GM23338 (cell line): ENCODE results near the gene KCNN3. TPM values are rescaled to one million over a fixed set of nuclear protein-coding genes. Genes with fewer than 3 reads are reported as not detected.
"Not testable (repeated sequence)": the region's sequence is repeated elsewhere in the genome, so short reads cannot be mapped to it uniquely, and the experiment has no call there.

Source experiments
- ATAC-seq: fragments of 200-7000 bp; cut with Tn5 transposase; 3 replicates; pipeline ENCODE4 v1.9.1; 2020
- DNase-seq: peaks from one replicate; pipeline ENCODE4 v3.0.0-alpha.2; 2015; ENCODE audit warnings: low spot score
- H2AFZ ChIP-seq: fragments of 200-600 bp; sonication (generic); 2 replicates; pipeline ENCODE4 v1.8.0; 2016; ENCODE audit warnings: antibody characterized with exemption, mild to moderate bottlenecking, moderate library complexity
- H3F3A ChIP-seq: fragments of 200-600 bp; sonication (generic); replicated peaks from 2 replicates; pipeline ENCODE4 v1.8.0; 2017; ENCODE audit warnings: antibody characterized with exemption, mixed run types, low read depth
- H3K27ac ChIP-seq: fragments of 200-600 bp; sonication (generic); 2 replicates; pipeline ENCODE4 v1.6.1; 2016; ENCODE audit warnings: low read depth
- H3K27me3 ChIP-seq: fragments of 200-600 bp; sonication (generic); 2 replicates; pipeline ENCODE4 v1.8.0; 2016; ENCODE audit warnings: mild to moderate bottlenecking, mixed run types, moderate library complexity; ENCODE audit not compliant: insufficient read depth
- H3K36me3 ChIP-seq: fragments of 200-600 bp; sonication (generic); 2 replicates; pipeline ENCODE4 v1.8.0; 2016; ENCODE audit warnings: mild to moderate bottlenecking; ENCODE audit not compliant: insufficient read depth
- H3K4me1 ChIP-seq: fragments of 200-600 bp; sonication (generic); 2 replicates; pipeline ENCODE4 v1.8.0; 2016; ENCODE audit warnings: mild to moderate bottlenecking, moderate library complexity; ENCODE audit not compliant: insufficient read depth
- H3K4me2 ChIP-seq: fragments of 200-600 bp; sonication (generic); 2 replicates; pipeline ENCODE4 v1.7.1; 2017; ENCODE audit warnings: mixed run types
- H3K4me3 ChIP-seq: fragments of 200-600 bp; sonication (generic); 2 replicates; pipeline ENCODE4 v1.6.1; 2016; ENCODE audit warnings: mixed run types
- H3K79me2 ChIP-seq: fragments of 200-600 bp; sonication (generic); replicated peaks from 2 replicates; pipeline ENCODE4 v1.8.0; 2017; ENCODE audit warnings: mild to moderate bottlenecking; ENCODE audit not compliant: insufficient read depth
- H3K9me2 ChIP-seq: fragments of 200-600 bp; sonication (generic); 2 replicates; pipeline ENCODE4 v1.8.0; 2017; ENCODE audit not compliant: insufficient read depth
- H4K20me1 ChIP-seq: fragments of 200-600 bp; sonication (generic); replicated peaks from 2 replicates; pipeline ENCODE4 v1.8.0; 2017; ENCODE audit warnings: mild to moderate bottlenecking; ENCODE audit not compliant: insufficient read depth
- H3K27ac Mint-ChIP-seq: 2 replicates; pipeline ENCODE4 v1.8.0; 2020; ENCODE audit warnings: inconsistent platforms, mild to moderate bottlenecking, moderate library complexity, mixed read lengths
- H3K27me3 Mint-ChIP-seq: 3 replicates; pipeline ENCODE4 v1.8.0; 2022; ENCODE audit warnings: low read depth, mild to moderate bottlenecking, moderate library complexity, mixed read lengths, inconsistent platforms; ENCODE audit not compliant: insufficient read depth, poor library complexity
- H3K36me3 Mint-ChIP-seq: 3 replicates; pipeline ENCODE4 v1.8.0; 2021; ENCODE audit warnings: low read depth, mild to moderate bottlenecking, inconsistent platforms, moderate library complexity, mixed read lengths
- H3K4me1 Mint-ChIP-seq: 3 replicates; pipeline ENCODE4 v1.8.0; 2020; ENCODE audit warnings: mild to moderate bottlenecking, inconsistent platforms, mixed read lengths
- H3K4me3 Mint-ChIP-seq: 3 replicates; pipeline ENCODE4 v1.8.0; 2021; ENCODE audit warnings: moderate library complexity, mild to moderate bottlenecking, inconsistent platforms, mixed read lengths
- H3K9me3 Mint-ChIP-seq: 3 replicates; pipeline ENCODE4 v1.8.0; 2020; ENCODE audit warnings: moderate library complexity, mild to moderate bottlenecking, inconsistent platforms, mixed read lengths
- EZH2 ChIP-seq: fragments of 200-600 bp; sonication (generic); IDR thresholded peaks from one replicate; pipeline ENCODE4 v1.8.0; 2017; ENCODE audit warnings: antibody characterized with exemption, mild to moderate bottlenecking, low read depth; ENCODE audit not compliant: unreplicated experiment
- JUNB ChIP-seq: IDR thresholded peaks from one replicate; pipeline ENCODE4 v1.6.1; 2016; ENCODE audit warnings: antibody characterized with exemption; ENCODE audit not compliant: unreplicated experiment
- NANOG ChIP-seq: IDR thresholded peaks from 2 replicates; pipeline ENCODE4 v1.6.1; 2016; ENCODE audit warnings: antibody characterized with exemption, borderline replicate concordance
- REST ChIP-seq: IDR thresholded peaks from one replicate; pipeline ENCODE4 v1.6.1; 2018; ENCODE audit warnings: antibody characterized with exemption; ENCODE audit not compliant: unreplicated experiment
- polyA plus RNA-seq: library from polyadenylated mRNA; unstranded; fragments of >200 nt; fragmentation: Nextera tagmentation; extraction: Ambion mirVana; gene quantifications from 2 replicates; pipeline ENCODE4 v1.2.1, GENCODE V29; 2016
- total RNA-seq: library from RNA; depleted of rRNA; stranded (reverse); fragments of >200 nt; shearing (Covaris generic); gene quantifications from 2 replicates; pipeline ENCODE4 v1.2.3, GENCODE V29; 2014

The KCNN3 gene
- total and polyA plus RNA-seq, 2 experiments from 2014 or later = 1.9 to 3.0 TPM

DNA sequence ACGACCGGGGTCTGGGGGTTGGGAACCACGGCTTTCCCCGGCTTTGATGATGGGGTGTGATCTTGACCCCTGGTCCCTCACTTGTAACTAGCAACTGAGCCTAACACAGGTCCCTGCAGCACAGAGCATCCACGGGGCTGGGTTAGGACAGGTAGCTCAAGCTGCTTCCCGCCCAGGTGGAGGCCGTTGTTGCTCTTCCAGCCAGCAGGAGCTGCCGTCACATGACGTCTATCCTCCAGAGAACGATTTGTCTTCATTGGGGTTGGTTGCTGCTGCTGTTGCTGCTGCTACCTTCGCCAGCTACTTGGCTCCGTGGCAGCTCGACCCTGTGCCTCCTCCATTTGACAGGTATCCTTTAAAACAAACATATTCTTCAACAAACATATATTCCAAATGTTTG lies 187.8 kb downstream of the KCNN3 start:
- DNase-seq (peak; percentile 58), ATAC-seq (peak; percentile 63)
- no peak overlapping the region for H3K4me2 ChIP-seq
- Mint-ChIP-seq H3K4me3 (no peak overlapping the region), H3K4me1 (peaks cover 2% of the 10 kb centered on the region; the same call in 1 of the 3 replicates), H3K9me3 (peaks cover 40% of the 10 kb centered on the region), H3K27me3 (no peaks in the 10 kb centered on the region), H3K36me3 (peaks cover 20% of the 10 kb centered on the region), H3K27ac (no peak overlapping the region)
- no peaks in the 10 kb centered on the region; the same call in 1 of the 2 replicates for H3K36me3 ChIP-seq
- no peaks in the 10 kb centered on the region for H4K20me1 ChIP-seq
- H3K27me3 ChIP-seq = no peaks in the 10 kb centered on the region
- no peak overlapping the region for H3K4me3 ChIP-seq
- no peaks in the 10 kb centered on the region for H3K4me1 ChIP-seq
- peak overlapping the region; percentile 14 for H2AFZ ChIP-seq
- H3F3A ChIP-seq = no peaks in the 10 kb centered on the region
- no peaks in the 10 kb centered on the region for H3K9me2 ChIP-seq
- TF ChIP-seq JUNB = no peak
- no peak for TF ChIP-seq NANOG
- TF ChIP-seq EZH2 = no peak
- TF ChIP-seq REST = no peak
- H3K27ac ChIP-seq = no peak overlapping the region
- H3K79me2 ChIP-seq = no peaks in the 10 kb centered on the region

DNA sequence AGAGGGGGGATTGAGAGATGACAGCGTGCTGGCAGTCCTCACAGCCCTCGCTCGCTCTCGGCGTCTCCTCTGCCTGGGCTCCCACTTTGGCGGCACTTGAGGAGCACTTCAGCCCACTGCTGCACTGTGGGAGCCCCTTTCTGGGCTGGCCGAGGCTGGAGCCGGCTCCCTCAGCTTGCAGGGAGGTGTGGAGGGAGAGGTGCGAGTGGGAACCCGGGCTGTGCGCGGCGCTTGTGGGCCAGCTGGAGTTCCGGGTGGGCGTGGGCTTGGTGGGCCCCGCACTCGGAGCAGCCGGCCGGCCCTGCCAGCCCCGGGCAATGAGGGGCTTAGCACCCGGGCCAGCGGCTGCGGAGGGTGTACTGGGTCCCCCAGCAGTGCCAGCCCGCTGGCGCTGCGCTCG lies 192.2 kb downstream of the KCNN3 start:
- peaks cover 48% of the 10 kb centered on the region for H3K9me3 Mint-ChIP-seq
- H3K4me1 ChIP-seq, H3K4me3 ChIP-seq, H3K27ac ChIP-seq, H3K36me3 ChIP-seq, H2AFZ ChIP-seq, H3K27ac Mint-ChIP-seq, H3K27me3 ChIP-seq, H3F3A ChIP-seq, H4K20me1 ChIP-seq, H3K79me2 ChIP-seq, H3K9me2 ChIP-seq, H3K4me3 Mint-ChIP-seq, ATAC-seq, H3K27me3 Mint-ChIP-seq, DNase-seq, H3K4me2 ChIP-seq: not testable (repeated sequence)
- peaks cover 14% of the 10 kb centered on the region for H3K4me1 Mint-ChIP-seq
- H3K36me3 Mint-ChIP-seq = peaks cover 30% of the 10 kb centered on the region

DNA sequence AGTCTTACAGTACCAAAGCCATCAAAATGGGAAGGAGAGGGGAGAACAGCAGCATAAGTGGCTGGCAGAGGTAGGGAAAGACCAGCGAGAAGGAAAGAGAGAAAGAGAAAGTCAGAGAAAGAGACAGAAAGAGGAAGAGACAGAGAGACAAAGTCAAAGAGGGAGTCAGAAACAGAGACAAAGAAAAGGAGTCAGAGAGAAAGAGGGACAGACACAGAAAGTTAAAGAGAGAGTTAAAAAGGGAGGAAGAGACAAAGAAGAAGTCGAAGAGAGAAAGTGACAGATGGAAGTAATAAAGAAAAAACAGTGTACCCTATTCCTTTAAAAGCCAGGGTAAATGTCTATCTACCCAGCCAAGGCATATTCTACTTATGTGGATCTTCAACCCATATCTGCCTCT lies 193.2 kb downstream of the KCNN3 start:
- H3F3A ChIP-seq, H3K27me3 ChIP-seq, H3K79me2 ChIP-seq, H3K4me3 ChIP-seq, H3K27me3 Mint-ChIP-seq, H3K27ac Mint-ChIP-seq, H3K27ac ChIP-seq, DNase-seq, H3K9me2 ChIP-seq, ATAC-seq, H3K4me1 ChIP-seq, H2AFZ ChIP-seq, H3K4me2 ChIP-seq, H3K36me3 ChIP-seq, H4K20me1 ChIP-seq, H3K4me3 Mint-ChIP-seq: not testable (repeated sequence)
- Mint-ChIP-seq H3K4me1 (peaks cover 21% of the 10 kb centered on the region), H3K9me3 (peaks cover 41% of the 10 kb centered on the region), H3K36me3 (peaks cover 30% of the 10 kb centered on the region)

DNA sequence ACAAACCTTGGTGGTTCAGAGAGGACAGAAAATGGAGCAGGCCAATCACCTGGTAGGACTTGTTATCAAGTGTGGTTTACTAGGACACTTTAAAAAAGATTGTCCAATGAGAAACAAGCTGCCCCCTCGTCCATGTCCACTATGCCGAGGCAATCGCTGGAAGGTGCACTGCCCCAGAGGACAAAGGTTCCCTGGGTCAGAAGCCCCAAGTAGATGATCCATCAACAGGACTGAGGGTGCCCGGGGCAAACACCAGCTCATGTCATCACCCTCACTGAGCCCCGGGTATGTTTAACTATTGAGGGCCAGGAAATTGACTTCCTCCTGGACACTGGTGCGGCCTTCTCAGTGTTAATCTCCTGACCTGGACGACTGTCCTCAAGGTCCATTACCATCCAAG lies 195.6 kb downstream of the KCNN3 start:
- H3K27ac Mint-ChIP-seq, H3K4me3 ChIP-seq, H2AFZ ChIP-seq, H3K36me3 ChIP-seq, H3K4me2 ChIP-seq, H3K9me2 ChIP-seq, H4K20me1 ChIP-seq, H3K4me3 Mint-ChIP-seq, H3K79me2 ChIP-seq, H3F3A ChIP-seq, H3K27ac ChIP-seq, H3K4me1 ChIP-seq, H3K27me3 ChIP-seq, DNase-seq, H3K27me3 Mint-ChIP-seq, ATAC-seq: not testable (repeated sequence)
- H3K36me3 Mint-ChIP-seq = peaks cover 21% of the 10 kb centered on the region
- peaks cover 23% of the 10 kb centered on the region for H3K9me3 Mint-ChIP-seq
- H3K4me1 Mint-ChIP-seq = peaks cover 19% of the 10 kb centered on the region

DNA sequence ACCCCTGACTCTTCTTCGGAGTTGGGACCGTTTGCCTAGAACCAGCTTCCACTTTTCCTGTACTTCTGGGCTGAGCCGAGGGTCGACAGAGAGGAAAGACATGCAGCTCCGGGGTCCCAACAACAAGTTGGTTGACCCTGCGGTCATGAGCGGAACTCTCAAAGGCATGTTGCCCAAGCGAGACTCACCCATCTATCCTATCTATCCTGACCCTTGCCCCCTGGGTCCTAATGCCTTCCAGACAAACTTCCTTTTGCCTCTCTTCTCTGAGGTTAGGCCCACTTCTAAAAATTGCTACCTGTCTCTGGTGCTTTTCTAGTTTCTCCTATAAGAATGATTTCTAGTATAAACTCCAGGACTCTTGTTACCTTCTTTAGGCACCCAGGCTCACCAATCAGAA lies 197.8 kb downstream of the KCNN3 start:
- not testable (repeated sequence) for H3K36me3 Mint-ChIP-seq, H3K27ac Mint-ChIP-seq, H3K4me2 ChIP-seq, H3K9me3 Mint-ChIP-seq, H3K79me2 ChIP-seq, ATAC-seq, H3K27ac ChIP-seq, H3K4me1 ChIP-seq, H3K36me3 ChIP-seq, H3K27me3 ChIP-seq, H3K4me3 Mint-ChIP-seq, H3K9me2 ChIP-seq, H4K20me1 ChIP-seq, H3K4me3 ChIP-seq, H2AFZ ChIP-seq, H3F3A ChIP-seq
- Mint-ChIP-seq H3K27me3 (peaks cover 11% of the 10 kb centered on the region), H3K4me1 (peaks cover 19% of the 10 kb centered on the region)
- DNase-seq = peak; percentile 6
